GM18505 (cell line): Measurements from ENCODE around the gene PGF.

Experiments
- ATAC-seq: cut with Tn5 transposase; IDR thresholded peaks from one replicate; pipeline ENCODE4 v1.9.1; 2021; ENCODE audit not compliant: unreplicated experiment
- POLR2A ChIP-seq: IDR thresholded peaks from 4 replicates; pipeline ENCODE4 v1.6.1; 2011; ENCODE audit warnings: borderline replicate concordance; ENCODE audit not compliant: insufficient read depth, insufficient read length; ENCODE audit errors: extremely low read depth

The PGF gene

GRCh38 chr14:74893614-74894091 is 61.7 kb downstream of the PGF start:
- TF ChIP-seq POLR2A = no peak
- peak; percentile 42 for ATAC-seq

GRCh38 chr14:74892745-74893144 is 62.7 kb downstream of the PGF start:
- TF ChIP-seq POLR2A = no peak
- no peak for ATAC-seq

- no peak for ATAC-seq
- no peak for TF ChIP-seq POLR2A
These were observed 63.5 kb downstream of the PGF start for GRCh38 chr14:74891870-74892269.
